Breast epithelium (tissue), 3 donors: Measurements from ENCODE around the gene FBXO11.

ENCODE experiments used
- CTCF ChIP-seq, 3 donors: fragments of 450-650 bp; IDR thresholded peaks; one replicate each; pipeline ENCODE4 v1.5.1; 2016 to 2017; ENCODE audit warnings: antibody characterized with exemption in 3 of 3, mild to moderate bottlenecking in 3 of 3, moderate library complexity in 3 of 3
- POLR2A ChIP-seq: fragments of 450-650 bp; IDR thresholded peaks from one replicate; pipeline ENCODE4 v1.6.1; 2016; ENCODE audit warnings: antibody characterized with exemption, mild to moderate bottlenecking, moderate library complexity
- POLR2AphosphoS5 ChIP-seq, 3 donors: sonication (generic); formaldehyde crosslinking; IDR thresholded peaks; one replicate each; pipeline ENCODE4 v1.6.1; 2017; ENCODE audit warnings: antibody characterized with exemption in 3 of 3

- TF ChIP-seq POLR2A, result no peak
- TF ChIP-seq CTCF (IDR thresholded peaks at IDR 0.05), result no peak
- TF ChIP-seq POLR2AphosphoS5 (IDR thresholded peaks at IDR 0.05), result no peak
Measured at GRCh38 chr2:47890711-47891368, 15.5 kb downstream of the FBXO11 start.
